Liver (tissue), 9 donors: ENCODE results near the gene DCN. TPM values are rescaled to one million over a fixed set of nuclear protein-coding genes. Genes with fewer than 3 reads are reported as not detected.

Experiments
- DNase-seq: peaks from one replicate; pipeline ENCODE4 v3.0.0-alpha.2; 2017; ENCODE audit warnings: low spot score
- H3K27ac ChIP-seq, 2 donors: one replicate each; pipeline ENCODE4 v1.7.0; 2013; ENCODE audit warnings: inconsistent platforms in 2 of 2, low read length in 2 of 2, control low read depth in 1 of 2, low read depth in 1 of 2, mild to moderate bottlenecking in 1 of 2
- H3K27me3 ChIP-seq, 4 donors: one replicate each; pipeline versions ENCODE4 v1.6.1 to v1.7.0; 2013; ENCODE audit warnings: low read length in 3 of 4, inconsistent platforms in 1 of 4, mild to moderate bottlenecking in 1 of 4, moderate library complexity in 1 of 4; ENCODE audit not compliant: control insufficient read depth in 4 of 4, insufficient read depth in 4 of 4
- H3K36me3 ChIP-seq, 4 donors: one replicate each; pipeline versions ENCODE4 v1.6.1 to v1.7.0; 2013; ENCODE audit warnings: low read length in 3 of 4, mild to moderate bottlenecking in 3 of 4, low read depth in 1 of 4, moderate library complexity in 1 of 4; ENCODE audit not compliant: control insufficient read depth in 4 of 4, insufficient read depth in 3 of 4
- H3K4me1 ChIP-seq, 4 donors: one replicate each; pipeline versions ENCODE4 v1.6.1 to v1.7.0; 2013; ENCODE audit warnings: low read length in 3 of 4, mild to moderate bottlenecking in 3 of 4, moderate library complexity in 1 of 4; ENCODE audit not compliant: control insufficient read depth in 4 of 4, insufficient read depth in 4 of 4
- H3K4me3 ChIP-seq, 3 donors: one replicate each; pipeline versions ENCODE4 v1.6.1 to v1.7.0; 2013; ENCODE audit warnings: low read length in 3 of 3, control low read depth in 1 of 3, low read depth in 1 of 3, mild to moderate bottlenecking in 1 of 3
- H3K9ac ChIP-seq, 2 donors: one replicate each; pipeline ENCODE4 v1.7.0; 2013; ENCODE audit warnings: low read length in 2 of 2, mild to moderate bottlenecking in 2 of 2, moderate library complexity in 2 of 2, control low read depth in 1 of 2, low read depth in 1 of 2
- H3K9me3 ChIP-seq, 4 donors: one replicate each; pipeline versions ENCODE4 v1.6.1 to v1.7.0; 2013; ENCODE audit warnings: low read length in 3 of 4; ENCODE audit not compliant: control insufficient read depth in 4 of 4
- ATF3 ChIP-seq: IDR thresholded peaks from 2 replicates; pipeline ENCODE4 v1.6.1; 2016; ENCODE audit warnings: antibody characterized with exemption
- EGR1 ChIP-seq, 2 donors: IDR thresholded peaks; 2 replicates each; pipeline ENCODE4 v1.6.1; 2016 to 2018; ENCODE audit warnings: antibody characterized with exemption in 2 of 2, low read depth in 2 of 2
- FOXA1 ChIP-seq: IDR thresholded peaks from 2 replicates; pipeline ENCODE4 v1.6.1; 2016; ENCODE audit warnings: antibody characterized with exemption
- FOXA2 ChIP-seq: IDR thresholded peaks from 2 replicates; pipeline ENCODE4 v1.6.1; 2016; ENCODE audit warnings: antibody characterized with exemption
- GABPA ChIP-seq, 2 donors: IDR thresholded peaks in 1 of 2; conservative IDR thresholded peaks in 1 of 2; 2 replicates each; pipeline ENCODE4 v1.6.1; 2016; ENCODE audit warnings: antibody characterized with exemption in 2 of 2, mild to moderate bottlenecking in 1 of 2, moderate library complexity in 1 of 2
- HNF4A ChIP-seq, 2 donors: conservative IDR thresholded peaks; 2 replicates each; pipeline ENCODE4 v1.6.1; 2016; ENCODE audit warnings: antibody characterized with exemption in 2 of 2, mild to moderate bottlenecking in 2 of 2
- HNF4G ChIP-seq: IDR thresholded peaks from 2 replicates; pipeline ENCODE4 v1.6.1; 2016; ENCODE audit warnings: antibody characterized with exemption
- JUND ChIP-seq, 2 donors: IDR thresholded peaks; 2 replicates each; pipeline ENCODE4 v1.6.1; 2016; ENCODE audit warnings: antibody characterized with exemption in 2 of 2
- MAX ChIP-seq: IDR thresholded peaks from 2 replicates; pipeline ENCODE4 v1.6.1; 2016; ENCODE audit warnings: antibody characterized with exemption
- NR2F2 ChIP-seq: IDR thresholded peaks from 2 replicates; pipeline ENCODE4 v1.6.1; 2016; ENCODE audit warnings: antibody characterized with exemption
- RAD21 ChIP-seq, 2 donors: IDR thresholded peaks; 2 replicates each; pipeline ENCODE4 v1.6.1; 2016; ENCODE audit warnings: antibody characterized with exemption in 2 of 2, mild to moderate bottlenecking in 2 of 2
- REST ChIP-seq: IDR thresholded peaks from 2 replicates; pipeline ENCODE4 v1.6.1; 2016; ENCODE audit warnings: antibody characterized with exemption, mild to moderate bottlenecking
- RXRA ChIP-seq, 2 donors: IDR thresholded peaks; 2 replicates each; pipeline ENCODE4 v1.6.1; 2017 to 2018; ENCODE audit warnings: antibody characterized with exemption in 2 of 2, mild to moderate bottlenecking in 1 of 2
- SP1 ChIP-seq: IDR thresholded peaks from 2 replicates; pipeline ENCODE4 v1.6.1; 2018; ENCODE audit warnings: antibody characterized with exemption, mild to moderate bottlenecking
- TAF1 ChIP-seq: conservative IDR thresholded peaks from 2 replicates; pipeline ENCODE4 v1.6.1; 2016; ENCODE audit warnings: antibody characterized with exemption, mild to moderate bottlenecking
- YY1 ChIP-seq: IDR thresholded peaks from 2 replicates; pipeline ENCODE4 v1.6.1; 2016; ENCODE audit warnings: antibody characterized with exemption, mild to moderate bottlenecking
- ZBTB33 ChIP-seq: IDR thresholded peaks from 2 replicates; pipeline ENCODE4 v1.6.1; 2016; ENCODE audit warnings: antibody characterized with exemption
- WGBS: extraction: QIAGEN DNeasy Blood & Tissue Kit; methylation state at CpG from one replicate; pipeline ENCODE4 v1.1.7; 2013; 5-methylcytosine and 5-hydroxymethylcytosine counted together
- polyA plus RNA-seq, 2 donors: library from polyadenylated mRNA; stranded (reverse) in 1 of 2; unstranded in 1 of 2; fragments of 200-250 nt in 1 of 2; fragments of >200 nt in 1 of 2; fragmentation: Nextera tagmentation in 1 of 2; extraction: Ambion mirVana in 1 of 2; gene quantifications; one replicate each; pipeline versions ENCODE4 v1.2.1 to v1.2.3, GENCODE V29; 2013 to 2015
- total RNA-seq, 2 donors: library from RNA; depleted of rRNA; stranded (reverse); fragments of >200 nt; gene quantifications; one replicate each; pipeline ENCODE4 v1.2.3, GENCODE V29; 2014
- TF ChIP-seq, protein P1 (sequence below): fragments of 150-350 bp; IDR thresholded peaks from 2 replicates; pipeline ENCODE4 v1.5.1; 2017; ENCODE audit warnings: improper control_type of control experiment, low read depth, low read length; ENCODE audit not compliant: missing input control
- donor health status: healthy.
- donor health status: healthy.
- donor health status: healthy.
- donor health status: healthy.
- donor health status: healthy.

The DCN gene
- total and polyA plus RNA-seq, 4 donors: 74.9 to 148 (median 98.6) TPM

- no peaks in the 10 kb centered on the region for H3K9me3 ChIP-seq
- TF ChIP-seq REST (no peak), RAD21 (IDR thresholded peaks at IDR 0.05) (no peak), FOXA2 (no peak), FOXA1 (no peak), NR2F2 (no peak)
- H3K9ac ChIP-seq: peak overlapping the region in 1 of 2 donors; percentile 14
- 73% methylated on average over 5 of the region's 5 CpGs for WGBS
- no peaks in the 10 kb centered on the region for H3K36me3 ChIP-seq
- no peak for DNase-seq
- H3K4me1 ChIP-seq: no peaks in the 10 kb centered on the region
- no peaks in the 10 kb centered on the region for H3K27me3 ChIP-seq
- peak overlapping the region; percentile 23 to 28 for H3K27ac ChIP-seq
- H3K4me3 ChIP-seq: no peak overlapping the region
Observed at GRCh38 chr12:91179966-91180561, 2.6 kb downstream of the DCN start.

GRCh38 chr12:91179315-91179714, 3.3 kb downstream of the DCN start:
- Histone ChIP-seq H3K27ac (no peak overlapping the region), H3K4me3 (peak overlapping the region in 1 of 3 donors; percentile 12), H3K9me3 (no peaks in the 10 kb centered on the region), H3K27me3 (no peaks in the 10 kb centered on the region), H3K36me3 (no peaks in the 10 kb centered on the region), H3K9ac (peak overlapping the region in 1 of 2 donors; percentile 14), H3K4me1 (no peaks in the 10 kb centered on the region)
- no peak for DNase-seq
- 61% methylated on average over 7 of the region's 7 CpGs for WGBS
- no peak for TF ChIP-seq HNF4G
- no peak for TF ChIP-seq TAF1
- no peak for TF ChIP-seq YY1
- TF ChIP-seq NR2F2: no peak
- TF ChIP-seq SP1: no peak
- no peak for TF ChIP-seq FOXA2
- TF ChIP-seq EGR1 (IDR thresholded peaks at IDR 0.05; ENCODE audit: low read depth in 2 of 2): no peak
- TF ChIP-seq REST: no peak
- TF ChIP-seq ZBTB33: no peak
- no peak for TF ChIP-seq FOXA1
- TF ChIP-seq, protein P1, sequence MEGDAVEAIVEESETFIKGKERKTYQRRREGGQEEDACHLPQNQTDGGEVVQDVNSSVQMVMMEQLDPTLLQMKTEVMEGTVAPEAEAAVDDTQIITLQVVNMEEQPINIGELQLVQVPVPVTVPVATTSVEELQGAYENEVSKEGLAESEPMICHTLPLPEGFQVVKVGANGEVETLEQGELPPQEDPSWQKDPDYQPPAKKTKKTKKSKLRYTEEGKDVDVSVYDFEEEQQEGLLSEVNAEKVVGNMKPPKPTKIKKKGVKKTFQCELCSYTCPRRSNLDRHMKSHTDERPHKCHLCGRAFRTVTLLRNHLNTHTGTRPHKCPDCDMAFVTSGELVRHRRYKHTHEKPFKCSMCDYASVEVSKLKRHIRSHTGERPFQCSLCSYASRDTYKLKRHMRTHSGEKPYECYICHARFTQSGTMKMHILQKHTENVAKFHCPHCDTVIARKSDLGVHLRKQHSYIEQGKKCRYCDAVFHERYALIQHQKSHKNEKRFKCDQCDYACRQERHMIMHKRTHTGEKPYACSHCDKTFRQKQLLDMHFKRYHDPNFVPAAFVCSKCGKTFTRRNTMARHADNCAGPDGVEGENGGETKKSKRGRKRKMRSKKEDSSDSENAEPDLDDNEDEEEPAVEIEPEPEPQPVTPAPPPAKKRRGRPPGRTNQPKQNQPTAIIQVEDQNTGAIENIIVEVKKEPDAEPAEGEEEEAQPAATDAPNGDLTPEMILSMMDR: no peak
- no peak for TF ChIP-seq GABPA (IDR thresholded peaks at IDR 0.05 in 1 of 2, conservative IDR thresholded peaks at IDR 0.05 in 1 of 2)
- TF ChIP-seq ATF3: no peak
- no peak for TF ChIP-seq HNF4A (conservative IDR thresholded peaks at IDR 0.05)
- TF ChIP-seq RXRA (IDR thresholded peaks at IDR 0.05): no peak
- TF ChIP-seq MAX: no peak
- TF ChIP-seq RAD21 (IDR thresholded peaks at IDR 0.05): no peak
- no peak for TF ChIP-seq JUND (IDR thresholded peaks at IDR 0.05)
